OCI-LY1 (cell line): Measurements from ENCODE around the gene COBL.

Experiments
- H2AFZ ChIP-seq: fragments of 200-600 bp; sonication (generic), shearing (Covaris generic); 2 replicates; pipeline ENCODE4 v1.6.0; 2014; ENCODE audit warnings: antibody characterized with exemption, mild to moderate bottlenecking, low read length
- H3F3A ChIP-seq: fragments of 200-600 bp; sonication (generic), shearing (Covaris generic); 2 replicates; pipeline ENCODE4 v1.6.0; 2014; ENCODE audit warnings: mild to moderate bottlenecking, antibody characterized with exemption, low read length, moderate library complexity; ENCODE audit not compliant: insufficient read depth
- H3K27ac ChIP-seq: fragments of 200-600 bp; sonication (generic); 2 replicates; pipeline ENCODE4 v1.5.1; 2014; ENCODE audit warnings: low read length, mixed run types, mild to moderate bottlenecking, low read depth; ENCODE audit not compliant: poor library complexity, severe bottlenecking
- H3K27me3 ChIP-seq: fragments of 200-600 bp; sonication (generic); 2 replicates; pipeline ENCODE4 v1.6.0; 2014; ENCODE audit warnings: antibody characterized with exemption, mild to moderate bottlenecking, low read length, moderate library complexity; ENCODE audit not compliant: insufficient read depth
- H3K36me3 ChIP-seq: fragments of 200-600 bp; sonication (generic); 2 replicates; pipeline ENCODE4 v1.6.1; 2014; ENCODE audit warnings: mild to moderate bottlenecking, antibody characterized with exemption, low read length, moderate library complexity, mixed read lengths; ENCODE audit not compliant: insufficient read depth
- H3K4me1 ChIP-seq: fragments of 200-600 bp; sonication (generic); 2 replicates; pipeline ENCODE4 v1.5.1; 2014; ENCODE audit warnings: mild to moderate bottlenecking, low read length, moderate library complexity; ENCODE audit not compliant: insufficient read depth, severe bottlenecking
- H3K4me2 ChIP-seq: fragments of 200-600 bp; sonication (generic), shearing (Covaris generic); 2 replicates; pipeline ENCODE4 v1.6.1; 2014; ENCODE audit warnings: low read length
- H3K4me3 ChIP-seq: fragments of 200-600 bp; sonication (generic); 2 replicates; pipeline ENCODE4 v1.5.1; 2014; ENCODE audit warnings: low read length, low read depth, mild to moderate bottlenecking, mixed read lengths; ENCODE audit not compliant: poor library complexity, severe bottlenecking
- H3K79me2 ChIP-seq: fragments of 200-600 bp; shearing (Covaris generic); 2 replicates; pipeline ENCODE4 v1.6.1; 2016; ENCODE audit warnings: mixed run types, low read length, mixed read lengths; ENCODE audit not compliant: insufficient read depth
- H3K9ac ChIP-seq: fragments of 200-600 bp; sonication (generic), shearing (Covaris generic); 2 replicates; pipeline ENCODE4 v1.6.1; 2014; ENCODE audit warnings: mild to moderate bottlenecking, low read length, mixed read lengths
- H3K9me2 ChIP-seq: fragments of 200-600 bp; sonication (generic), shearing (Covaris generic); 2 replicates; pipeline ENCODE4 v1.6.1; 2014; ENCODE audit warnings: low read depth, mild to moderate bottlenecking, low read length, mixed read lengths
- H3K9me3 ChIP-seq: fragments of 200-600 bp; shearing (Covaris generic); 2 replicates; pipeline ENCODE4 v1.6.1; 2014; ENCODE audit warnings: low read length, mixed read lengths
- H4K20me1 ChIP-seq: fragments of 200-600 bp; sonication (generic), shearing (Covaris generic); 2 replicates; pipeline ENCODE4 v1.6.0; 2016; ENCODE audit warnings: mild to moderate bottlenecking, low read length; ENCODE audit not compliant: insufficient read depth
- EZH2 ChIP-seq: fragments of 200-600 bp; sonication (generic), shearing (Covaris generic); IDR thresholded peaks from 2 replicates; pipeline ENCODE4 v1.8.0; 2017; ENCODE audit warnings: borderline replicate concordance, mixed run types, mild to moderate bottlenecking, antibody characterized with exemption, low read length, moderate library complexity, mixed read lengths
- TF ChIP-seq, protein P1 (sequence below): fragments of 200-600 bp; sonication (generic), shearing (Covaris generic); IDR thresholded peaks from 2 replicates; pipeline ENCODE4 v1.5.1; 2017; ENCODE audit warnings: mild to moderate bottlenecking, antibody characterized with exemption, low read length, moderate library complexity, mixed read lengths

Gene COBL

DNA sequence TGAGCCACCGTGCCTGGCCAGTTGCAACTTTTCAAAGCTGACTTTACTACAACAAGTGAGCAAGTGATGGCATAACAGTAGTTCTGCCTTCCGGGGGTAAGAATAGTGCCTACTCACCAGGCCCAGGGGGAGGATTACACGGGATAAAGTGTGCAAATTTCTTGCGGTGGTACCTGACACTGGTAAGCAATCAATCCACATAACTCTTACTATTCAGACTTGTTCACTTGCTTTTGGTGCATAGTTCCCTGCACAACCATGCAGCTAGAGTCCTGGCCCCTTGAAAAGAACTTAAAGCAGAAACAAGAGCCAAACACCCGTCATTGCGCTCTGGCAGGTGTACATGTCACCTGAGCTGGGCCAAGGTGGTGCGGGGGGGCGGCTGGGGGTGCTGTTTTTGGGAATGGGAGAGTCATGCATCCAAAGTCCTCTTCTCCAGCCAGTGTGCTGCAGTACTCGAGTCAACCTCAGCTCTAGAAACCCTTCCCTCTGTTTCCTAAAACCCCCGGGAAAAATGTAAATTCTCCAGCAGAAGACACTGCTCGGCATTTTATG is 5.4 kb upstream of the COBL start:
- Histone ChIP-seq H2AFZ (no peak overlapping the region), H3K27ac (no peak overlapping the region), H3K9ac (no peak overlapping the region), H3K4me1 (no peaks in the 10 kb centered on the region), H3K79me2 (no peaks in the 10 kb centered on the region), H3K27me3 (no peaks in the 10 kb centered on the region), H3K4me2 (no peak overlapping the region), H3K9me3 (no peaks in the 10 kb centered on the region), H3K36me3 (no peaks in the 10 kb centered on the region), H3K9me2 (no peaks in the 10 kb centered on the region), H3F3A (no peaks in the 10 kb centered on the region), H4K20me1 (no peaks in the 10 kb centered on the region), H3K4me3 (no peak overlapping the region)
- TF ChIP-seq, protein P1, sequence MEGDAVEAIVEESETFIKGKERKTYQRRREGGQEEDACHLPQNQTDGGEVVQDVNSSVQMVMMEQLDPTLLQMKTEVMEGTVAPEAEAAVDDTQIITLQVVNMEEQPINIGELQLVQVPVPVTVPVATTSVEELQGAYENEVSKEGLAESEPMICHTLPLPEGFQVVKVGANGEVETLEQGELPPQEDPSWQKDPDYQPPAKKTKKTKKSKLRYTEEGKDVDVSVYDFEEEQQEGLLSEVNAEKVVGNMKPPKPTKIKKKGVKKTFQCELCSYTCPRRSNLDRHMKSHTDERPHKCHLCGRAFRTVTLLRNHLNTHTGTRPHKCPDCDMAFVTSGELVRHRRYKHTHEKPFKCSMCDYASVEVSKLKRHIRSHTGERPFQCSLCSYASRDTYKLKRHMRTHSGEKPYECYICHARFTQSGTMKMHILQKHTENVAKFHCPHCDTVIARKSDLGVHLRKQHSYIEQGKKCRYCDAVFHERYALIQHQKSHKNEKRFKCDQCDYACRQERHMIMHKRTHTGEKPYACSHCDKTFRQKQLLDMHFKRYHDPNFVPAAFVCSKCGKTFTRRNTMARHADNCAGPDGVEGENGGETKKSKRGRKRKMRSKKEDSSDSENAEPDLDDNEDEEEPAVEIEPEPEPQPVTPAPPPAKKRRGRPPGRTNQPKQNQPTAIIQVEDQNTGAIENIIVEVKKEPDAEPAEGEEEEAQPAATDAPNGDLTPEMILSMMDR: no peak
- no peak for TF ChIP-seq EZH2

DNA sequence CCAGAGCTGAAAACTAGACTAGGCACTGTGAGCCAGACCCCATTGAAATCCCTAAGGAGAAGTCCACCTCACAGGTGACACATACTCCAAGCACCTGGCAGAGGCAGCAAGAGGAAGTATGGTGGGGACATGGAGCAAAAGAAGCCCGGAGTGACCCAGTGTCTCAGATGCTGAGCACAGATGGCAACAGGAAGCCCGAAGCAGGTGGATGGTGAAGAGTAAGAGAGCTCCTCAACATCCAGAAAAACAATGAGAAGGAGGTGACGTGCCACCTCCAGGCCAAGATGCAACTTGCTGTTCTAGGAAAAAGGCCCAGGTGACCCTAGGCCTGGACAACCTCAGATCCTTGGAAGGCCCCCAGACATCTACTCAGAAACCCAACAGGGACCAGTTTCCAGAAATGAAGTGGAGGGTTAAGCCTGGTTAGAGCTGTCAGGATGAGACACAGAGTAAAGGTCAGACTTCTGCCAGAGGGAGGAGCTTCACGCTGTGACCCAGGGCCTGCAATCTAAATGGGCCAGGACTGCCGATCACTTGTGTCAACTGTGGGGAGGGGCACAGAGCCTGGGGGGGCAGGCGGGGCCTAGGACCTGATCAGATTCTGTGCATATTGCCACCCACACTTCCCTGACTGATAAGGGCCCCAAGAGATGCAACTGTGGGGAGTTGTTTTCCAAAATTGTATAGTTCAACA is 2.4 kb upstream of the COBL start:
- H3K9ac ChIP-seq: no peak overlapping the region
- no peaks in the 10 kb centered on the region for H3K4me1 ChIP-seq
- H3K36me3 ChIP-seq: no peaks in the 10 kb centered on the region
- TF ChIP-seq, protein P1: no peak
- TF ChIP-seq EZH2: no peak
- no peak overlapping the region for H3K4me2 ChIP-seq
- H4K20me1 ChIP-seq: no peaks in the 10 kb centered on the region
- no peak overlapping the region for H2AFZ ChIP-seq
- no peaks in the 10 kb centered on the region for H3K9me2 ChIP-seq
- H3K4me3 ChIP-seq: no peak overlapping the region
- no peaks in the 10 kb centered on the region for H3K9me3 ChIP-seq
- H3K27ac ChIP-seq: no peak overlapping the region
- no peaks in the 10 kb centered on the region for H3K79me2 ChIP-seq
- H3K27me3 ChIP-seq: no peaks in the 10 kb centered on the region
- H3F3A ChIP-seq: no peaks in the 10 kb centered on the region

DNA sequence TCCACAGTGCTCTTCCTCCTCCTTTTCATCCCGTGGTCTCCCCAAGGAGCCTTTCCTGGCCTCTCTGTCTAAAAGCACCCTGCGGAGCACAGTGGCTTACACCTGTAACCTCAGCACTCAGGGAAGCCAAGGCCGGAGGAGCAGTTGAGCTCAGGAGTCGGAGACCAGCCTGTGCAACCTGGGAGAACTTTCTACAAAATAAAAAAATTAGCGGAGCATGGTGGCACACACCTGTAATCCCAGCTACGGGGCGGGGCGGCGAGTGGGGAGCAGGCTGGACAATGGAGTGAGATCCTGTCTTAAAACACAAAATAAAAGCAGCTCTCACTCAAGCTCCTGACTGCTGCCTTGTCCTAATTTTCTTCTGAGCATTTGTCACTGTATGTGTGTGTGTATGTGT is 1.4 kb upstream of the COBL start:
- Histone ChIP-seq H2AFZ (no peak overlapping the region), H3K9ac (no peak overlapping the region), H3K79me2 (no peaks in the 10 kb centered on the region), H3K27ac (no peak overlapping the region), H3K36me3 (no peaks in the 10 kb centered on the region), H3K4me3 (no peak overlapping the region), H3K27me3 (no peaks in the 10 kb centered on the region), H4K20me1 (no peaks in the 10 kb centered on the region), H3K9me3 (no peaks in the 10 kb centered on the region), H3K4me1 (no peaks in the 10 kb centered on the region), H3F3A (no peaks in the 10 kb centered on the region), H3K4me2 (no peak overlapping the region), H3K9me2 (no peaks in the 10 kb centered on the region)
- TF ChIP-seq, protein P1: no peak
- no peak for TF ChIP-seq EZH2
